Measurements from ENCODE around the gene NR3C2. TPM values are rescaled to one million over a fixed set of nuclear protein-coding genes. Genes with fewer than 3 reads are reported as not detected.

The NR3C2 gene
- total and polyA plus RNA-seq, 4 donors = 2.0 to 11.5 (median 3.2) TPM

GRCh38 chr4:148224476-148224875 lies 217.7 kb downstream of the NR3C2 start:
- Histone ChIP-seq H3K4me3 (ENCODE audit: low read depth in 1 of 3, low read length in 3 of 3) (no peak overlapping the region), H3K27me3 (ENCODE audit: control insufficient read depth in 4 of 4, insufficient read depth in 4 of 4, low read length in 3 of 4) (no peaks in the 10 kb centered on the region), H3K4me1 (ENCODE audit: control insufficient read depth in 4 of 4, insufficient read depth in 4 of 4, low read length in 3 of 4) (peaks cover 0 to 2% (median under 1%) of the 10 kb centered on the region in 4 donors), H3K9ac (ENCODE audit: low read depth in 1 of 2, low read length in 2 of 2) (no peak overlapping the region), H3K36me3 (ENCODE audit: control insufficient read depth in 4 of 4, insufficient read depth in 3 of 4, low read depth in 1 of 4, low read length in 3 of 4) (no peaks in the 10 kb centered on the region), H3K9me3 (ENCODE audit: control insufficient read depth in 4 of 4, low read length in 3 of 4) (no peaks in the 10 kb centered on the region), H3K27ac (ENCODE audit: low read depth in 1 of 2, low read length in 2 of 2) (no peak overlapping the region)
- 84% methylated on average over 3 of the region's 3 CpGs for WGBS
- DNase-seq (ENCODE audit: low spot score) = no peak
- TF ChIP-seq FOXA1 (IDR thresholded peaks at IDR 0.05) (no peak), JUND (IDR thresholded peaks at IDR 0.05) (no peak), HNF4A (conservative IDR thresholded peaks at IDR 0.05) (no peak)

- H3K9me3 ChIP-seq (ENCODE audit: control insufficient read depth in 4 of 4, low read length in 3 of 4) = no peaks in the 10 kb centered on the region
- no peaks in the 10 kb centered on the region for H3K36me3 ChIP-seq (ENCODE audit: control insufficient read depth in 4 of 4, insufficient read depth in 3 of 4, low read depth in 1 of 4, low read length in 3 of 4)
- no peak for DNase-seq (ENCODE audit: low spot score)
- no peak overlapping the region for H3K4me3 ChIP-seq (ENCODE audit: low read depth in 1 of 3, low read length in 3 of 3)
- TF ChIP-seq HNF4G (IDR thresholded peaks at IDR 0.05) (no peak), HNF4A (conservative IDR thresholded peaks at IDR 0.05) (no peak), GABPA (IDR thresholded peaks at IDR 0.05 in 1 of 2, conservative IDR thresholded peaks at IDR 0.05 in 1 of 2) (no peak), NR2F2 (IDR thresholded peaks at IDR 0.05) (no peak), ATF3 (IDR thresholded peaks at IDR 0.05) (no peak), RXRA (IDR thresholded peaks at IDR 0.05) (no peak), FOXA2 (IDR thresholded peaks at IDR 0.05) (no peak), YY1 (IDR thresholded peaks at IDR 0.05) (no peak), FOXA1 (IDR thresholded peaks at IDR 0.05) (no peak), ZBTB33 (IDR thresholded peaks at IDR 0.05) (no peak), TAF1 (conservative IDR thresholded peaks at IDR 0.05) (no peak), CTCF (IDR thresholded peaks at IDR 0.05; ENCODE audit: low read depth, low read length, missing input control) (no peak), EGR1 (IDR thresholded peaks at IDR 0.05; ENCODE audit: low read depth in 2 of 2) (no peak)
- H3K27ac ChIP-seq (ENCODE audit: low read depth in 1 of 2, low read length in 2 of 2) = no peak overlapping the region
- H3K4me1 ChIP-seq (ENCODE audit: control insufficient read depth in 4 of 4, insufficient read depth in 4 of 4, low read length in 3 of 4) = peaks cover 0 to 2% (median 0%) of the 10 kb centered on the region in 4 donors
- WGBS = 84% methylated on average over 8 of the region's 8 CpGs
- H3K9ac ChIP-seq (ENCODE audit: low read depth in 1 of 2, low read length in 2 of 2) = no peak overlapping the region
- H3K27me3 ChIP-seq (ENCODE audit: control insufficient read depth in 4 of 4, insufficient read depth in 4 of 4, low read length in 3 of 4) = no peaks in the 10 kb centered on the region
Observed at GRCh38 chr4:148222991-148223660, 219.1 kb downstream of the NR3C2 start.
